GM21381 (cell line): ENCODE data around the gene COQ5.

Experiments
- ATAC-seq: cut with Tn5 transposase; IDR thresholded peaks from one replicate; pipeline ENCODE4 v1.9.1; 2021; ENCODE audit warnings: mild to moderate bottlenecking, moderate library complexity; ENCODE audit not compliant: unreplicated experiment

COQ5 gene

GRCh38 chr12:120460157-120460556 is 68.8 kb downstream of the COQ5 start:
- ATAC-seq: no peak

GRCh38 chr12:120457133-120457532 is 71.8 kb downstream of the COQ5 start:
- ATAC-seq: no peak

GRCh38 chr12:120455302-120455701 is 73.7 kb downstream of the COQ5 start:
- ATAC-seq: no peak

- ATAC-seq: no peak
Observed at GRCh38 chr12:120453977-120454376, 75.0 kb downstream of the COQ5 start.
